HEK293 (cell line): ENCODE results near the gene MRGPRX3.
"Not testable (repeated sequence)": the region's sequence is repeated elsewhere in the genome, so short reads cannot be mapped to it uniquely, and the experiment has no call there.

Source experiments
- CTCF ChIA-PET: fragments of 350-600 bp; formaldehyde crosslinking; extraction: SDS; loops from one replicate; lab custom pipeline; 2021; ENCODE audit warnings: antibody characterized with exemption; lab: Yijun Ruan, JAX
- POLR2A ChIA-PET: fragments of 300-600 bp; formaldehyde crosslinking; extraction: SDS; loops from one replicate; lab custom pipeline; 2020; ENCODE audit warnings: antibody characterized with exemption, inconsistent platforms; lab: Yijun Ruan, JAX
- H3K27ac ChIP-seq: fragments of 200-500 bp; sonication (Bioruptor generic); 2 replicates; pipeline ENCODE4 v1.5.1; 2014; ENCODE audit warnings: low read depth, low read length, control low read depth, inconsistent platforms; ENCODE audit errors: extremely low read depth
- H3K36me3 ChIP-seq, 2 experiments: fragments of 200-500 bp in 1 of 2; sonication (Bioruptor generic) in 1 of 2; 1 replicate in 1 of 2; 2 replicates in 1 of 2; pipeline ENCODE4 v1.5.1; 2014 to 2017; ENCODE audit warnings: inconsistent platforms in 2 of 2, low read length in 2 of 2; ENCODE audit not compliant: control insufficient read depth in 2 of 2, insufficient read depth in 1 of 2
- H3K4me1 ChIP-seq: fragments of 200-500 bp; sonication (Bioruptor generic); 2 replicates; pipeline ENCODE4 v1.5.1; 2014; ENCODE audit warnings: mild to moderate bottlenecking, low read length, inconsistent platforms; ENCODE audit not compliant: control insufficient read depth, insufficient read depth
- H3K4me3 ChIP-seq: 2 replicates; pipeline ENCODE4 v1.5.1; 2011; ENCODE audit warnings: low read depth, mild to moderate bottlenecking, control low read depth, low read length, moderate library complexity
- H3K9me3 ChIP-seq: fragments of 200-500 bp; sonication (Bioruptor generic); 2 replicates; pipeline ENCODE4 v1.5.1; 2014; ENCODE audit warnings: low read depth, low read length, inconsistent platforms; ENCODE audit not compliant: control insufficient read depth, insufficient read depth
- HOXC10 ChIP-seq: sonication (generic); formaldehyde crosslinking; IDR thresholded peaks from 2 replicates; pipeline ENCODE4 v1.8.1; 2023; ENCODE audit warnings: mild to moderate bottlenecking, missing genetic modification reagents
- MYNN ChIP-seq: fragments of 450-650 bp; formaldehyde crosslinking; IDR thresholded peaks from 2 replicates; pipeline ENCODE4 v1.5.1; 2016; ENCODE audit warnings: missing biosample characterization, missing genetic modification characterization, borderline replicate concordance
- ZBTB20 ChIP-seq: fragments of 450-650 bp; formaldehyde crosslinking; IDR thresholded peaks from 2 replicates; pipeline ENCODE4 v1.5.1; 2016; ENCODE audit warnings: missing biosample characterization, missing genetic modification characterization
- ZFP37 ChIP-seq: fragments of 450-650 bp; formaldehyde crosslinking; IDR thresholded peaks from 2 replicates; pipeline ENCODE4 v1.5.1; 2016; ENCODE audit warnings: missing biosample characterization, missing genetic modification characterization
- ZFP41 ChIP-seq: fragments of 450-650 bp; formaldehyde crosslinking; IDR thresholded peaks from 2 replicates; pipeline ENCODE4 v1.5.1; 2016; ENCODE audit warnings: missing biosample characterization, missing genetic modification characterization, borderline replicate concordance
- ZNF211 ChIP-seq: fragments of 450-650 bp; formaldehyde crosslinking; IDR thresholded peaks from 2 replicates; pipeline ENCODE4 v1.5.1; 2016; ENCODE audit warnings: low read depth, missing biosample characterization, missing genetic modification characterization
- ZNF391 ChIP-seq: fragments of 450-650 bp; formaldehyde crosslinking; IDR thresholded peaks from 2 replicates; pipeline ENCODE4 v1.5.1; 2016; ENCODE audit warnings: low read depth, missing biosample characterization, missing genetic modification characterization, borderline replicate concordance
- ZNF48 ChIP-seq: fragments of 450-650 bp; formaldehyde crosslinking; IDR thresholded peaks from 2 replicates; pipeline ENCODE4 v1.5.1; 2016; ENCODE audit warnings: missing biosample characterization, missing genetic modification characterization
- ZNF501 ChIP-seq: fragments of 450-650 bp; formaldehyde crosslinking; IDR thresholded peaks from 2 replicates; pipeline ENCODE4 v1.5.1; 2016; ENCODE audit warnings: missing biosample characterization, missing genetic modification characterization
- ZNF544 ChIP-seq: fragments of 450-650 bp; formaldehyde crosslinking; IDR thresholded peaks from 2 replicates; pipeline ENCODE4 v1.5.0; 2017; ENCODE audit warnings: missing biosample characterization, missing genetic modification characterization
- ZNF549 ChIP-seq: fragments of 450-650 bp; IDR thresholded peaks from 2 replicates; pipeline ENCODE4 v1.5.1; 2018; ENCODE audit warnings: missing biosample characterization, missing genetic modification characterization, mild to moderate bottlenecking, inconsistent platforms, moderate library complexity
- ZNF558 ChIP-seq: fragments of 450-650 bp; formaldehyde crosslinking; IDR thresholded peaks from 2 replicates; pipeline ENCODE4 v1.5.1; 2016; ENCODE audit warnings: missing biosample characterization, missing genetic modification characterization
- ZSCAN16 ChIP-seq: fragments of 450-650 bp; formaldehyde crosslinking; IDR thresholded peaks from 2 replicates; pipeline ENCODE4 v1.5.1; 2016; ENCODE audit warnings: missing biosample characterization, missing genetic modification characterization
- ZXDB ChIP-seq: fragments of 450-650 bp; formaldehyde crosslinking; IDR thresholded peaks from 2 replicates; pipeline ENCODE4 v1.5.1; 2016; ENCODE audit warnings: missing biosample characterization, missing genetic modification characterization
- TF ChIP-seq, protein P1 (sequence below): fragments of 450-650 bp; formaldehyde crosslinking; IDR thresholded peaks from 2 replicates; pipeline ENCODE4 v1.5.1; 2017; ENCODE audit warnings: missing biosample characterization, missing genetic modification characterization
- TF ChIP-seq, protein P2 (sequence below): fragments of 450-650 bp; formaldehyde crosslinking; IDR thresholded peaks from 2 replicates; pipeline ENCODE4 v1.5.1; 2016; ENCODE audit warnings: missing biosample characterization, missing genetic modification characterization
- TF ChIP-seq, protein P3 (sequence below): fragments of 450-650 bp; formaldehyde crosslinking; IDR thresholded peaks from 2 replicates; pipeline ENCODE4 v1.5.1; 2017; ENCODE audit warnings: missing biosample characterization, mild to moderate bottlenecking, missing genetic modification characterization, moderate library complexity
- TF ChIP-seq, protein P4 (sequence below): fragments of 450-650 bp; formaldehyde crosslinking; IDR thresholded peaks from 2 replicates; pipeline ENCODE4 v1.5.1; 2016; ENCODE audit warnings: missing biosample characterization, missing genetic modification characterization

Gene MRGPRX3

DNA sequence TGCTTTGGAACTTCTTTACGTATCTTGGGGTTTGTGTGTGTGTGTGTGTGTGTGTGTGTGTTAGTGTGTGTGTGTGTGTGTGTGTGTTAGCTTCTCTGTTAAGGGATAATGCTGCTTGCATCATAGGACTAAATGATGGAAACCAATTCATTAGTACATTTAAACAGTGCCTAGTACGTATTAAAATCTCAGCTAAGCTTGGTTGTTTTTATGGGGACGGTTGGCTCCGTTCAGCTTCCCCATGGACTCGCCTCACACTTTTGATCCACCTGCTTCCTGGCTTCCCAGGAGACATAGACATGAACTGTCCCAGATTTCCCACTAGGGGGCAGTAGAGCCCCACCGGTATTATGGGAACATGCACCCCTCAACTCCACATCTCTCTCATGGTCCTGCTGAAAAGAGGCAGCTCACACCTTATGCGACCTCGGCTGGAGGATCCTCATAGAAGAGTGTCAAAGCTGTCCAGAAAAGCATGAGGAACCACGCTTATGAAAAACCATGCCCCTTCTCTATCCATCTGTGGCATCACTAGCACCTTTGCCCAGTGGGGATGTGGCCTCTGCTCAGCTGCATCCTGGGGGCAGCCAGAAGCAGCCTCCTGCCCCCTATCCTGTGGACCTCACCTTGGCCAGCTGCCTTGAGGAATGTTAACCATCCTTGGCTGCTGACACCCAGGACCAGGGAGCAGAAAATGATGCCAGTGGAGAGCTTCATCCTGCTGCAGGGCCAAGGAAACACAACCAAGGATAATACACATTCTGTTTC is 16.8 kb upstream of the MRGPRX3 start (continued):
- TF ChIP-seq, protein P1, sequence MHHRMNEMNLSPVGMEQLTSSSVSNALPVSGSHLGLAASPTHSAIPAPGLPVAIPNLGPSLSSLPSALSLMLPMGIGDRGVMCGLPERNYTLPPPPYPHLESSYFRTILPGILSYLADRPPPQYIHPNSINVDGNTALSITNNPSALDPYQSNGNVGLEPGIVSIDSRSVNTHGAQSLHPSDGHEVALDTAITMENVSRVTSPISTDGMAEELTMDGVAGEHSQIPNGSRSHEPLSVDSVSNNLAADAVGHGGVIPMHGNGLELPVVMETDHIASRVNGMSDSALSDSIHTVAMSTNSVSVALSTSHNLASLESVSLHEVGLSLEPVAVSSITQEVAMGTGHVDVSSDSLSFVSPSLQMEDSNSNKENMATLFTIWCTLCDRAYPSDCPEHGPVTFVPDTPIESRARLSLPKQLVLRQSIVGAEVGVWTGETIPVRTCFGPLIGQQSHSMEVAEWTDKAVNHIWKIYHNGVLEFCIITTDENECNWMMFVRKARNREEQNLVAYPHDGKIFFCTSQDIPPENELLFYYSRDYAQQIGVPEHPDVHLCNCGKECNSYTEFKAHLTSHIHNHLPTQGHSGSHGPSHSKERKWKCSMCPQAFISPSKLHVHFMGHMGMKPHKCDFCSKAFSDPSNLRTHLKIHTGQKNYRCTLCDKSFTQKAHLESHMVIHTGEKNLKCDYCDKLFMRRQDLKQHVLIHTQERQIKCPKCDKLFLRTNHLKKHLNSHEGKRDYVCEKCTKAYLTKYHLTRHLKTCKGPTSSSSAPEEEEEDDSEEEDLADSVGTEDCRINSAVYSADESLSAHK (tag by site-specific recombination), result no peak
- TF ChIP-seq, protein P2, sequence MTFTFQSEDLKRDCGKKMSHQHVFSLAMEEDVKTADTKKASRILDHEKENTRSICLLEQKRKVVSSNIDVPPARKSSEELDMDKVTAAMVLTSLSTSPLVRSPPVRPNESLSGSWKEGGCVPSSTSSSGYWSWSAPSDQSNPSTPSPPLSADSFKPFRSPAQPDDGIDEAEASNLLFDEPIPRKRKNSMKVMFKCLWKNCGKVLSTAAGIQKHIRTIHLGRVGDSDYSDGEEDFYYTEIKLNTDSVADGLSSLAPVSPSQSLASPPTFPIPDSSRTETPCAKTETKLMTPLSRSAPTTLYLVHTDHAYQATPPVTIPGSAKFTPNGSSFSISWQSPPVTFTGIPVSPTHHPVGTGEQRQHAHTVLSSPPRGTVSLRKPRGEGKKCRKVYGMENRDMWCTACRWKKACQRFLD (tag by site-specific recombination), result no peak
- TF ChIP-seq ZBTB20 (no peak), ZNF558 (tag by site-specific recombination) (no peak), ZXDB (tag by site-specific recombination) (0 out of 2 replicates have a peak, but pooled peaks have one; percentile 26), ZNF544 (no peak), HOXC10 (CRISPR knock-in tag) (no peak), MYNN (tag by site-specific recombination) (no peak), ZSCAN16 (no peak), ZNF549 (tag by site-specific recombination) (no peak), ZNF211 (tag by site-specific recombination) (no peak), ZNF391 (no peak), ZFP41 (tag by site-specific recombination) (no peak), ZFP37 (tag by site-specific recombination) (peak; percentile 63; the same call in 1 of the 2 replicates), ZNF48 (tag by site-specific recombination) (no peak), ZNF501 (peak; percentile 39; the same call in 1 of the 2 replicates)
- TF ChIP-seq, protein P3, sequence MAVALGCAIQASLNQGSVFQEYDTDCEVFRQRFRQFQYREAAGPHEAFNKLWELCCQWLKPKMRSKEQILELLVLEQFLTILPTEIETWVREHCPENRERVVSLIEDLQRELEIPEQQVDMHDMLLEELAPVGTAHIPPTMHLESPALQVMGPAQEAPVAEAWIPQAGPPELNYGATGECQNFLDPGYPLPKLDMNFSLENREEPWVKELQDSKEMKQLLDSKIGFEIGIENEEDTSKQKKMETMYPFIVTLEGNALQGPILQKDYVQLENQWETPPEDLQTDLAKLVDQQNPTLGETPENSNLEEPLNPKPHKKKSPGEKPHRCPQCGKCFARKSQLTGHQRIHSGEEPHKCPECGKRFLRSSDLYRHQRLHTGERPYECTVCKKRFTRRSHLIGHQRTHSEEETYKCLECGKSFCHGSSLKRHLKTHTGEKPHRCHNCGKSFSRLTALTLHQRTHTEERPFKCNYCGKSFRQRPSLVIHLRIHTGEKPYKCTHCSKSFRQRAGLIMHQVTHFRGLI, result no peak
- TF ChIP-seq, protein P4, sequence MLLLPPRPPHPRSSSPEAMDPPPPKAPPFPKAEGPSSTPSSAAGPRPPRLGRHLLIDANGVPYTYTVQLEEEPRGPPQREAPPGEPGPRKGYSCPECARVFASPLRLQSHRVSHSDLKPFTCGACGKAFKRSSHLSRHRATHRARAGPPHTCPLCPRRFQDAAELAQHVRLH (tag by site-specific recombination), result no peak

DNA sequence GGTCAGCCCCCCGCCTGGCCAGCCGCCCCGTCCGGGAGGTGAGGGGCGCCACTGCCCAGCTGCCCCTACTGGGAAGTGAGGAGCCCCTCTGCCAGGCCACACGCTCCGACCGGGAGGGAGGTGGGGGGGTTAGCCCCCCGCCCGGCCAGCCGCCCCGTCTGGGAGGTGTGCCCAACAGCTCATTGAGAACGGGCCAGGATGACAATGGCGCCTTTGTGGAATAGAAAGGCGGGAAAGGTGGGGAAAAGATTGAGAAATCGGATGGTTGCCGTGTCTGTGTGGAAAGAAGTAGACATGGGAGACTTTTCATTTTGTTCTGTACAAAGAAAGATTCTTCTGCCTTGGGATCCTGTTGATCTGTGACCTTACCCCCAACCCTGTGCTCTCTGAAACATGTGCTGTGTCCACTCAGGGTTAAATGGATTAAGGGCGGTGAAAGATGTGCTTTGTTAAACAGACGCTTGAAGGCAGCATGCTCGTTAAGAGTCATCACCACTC is 11.0 kb upstream of the MRGPRX3 start:
- POLR2A ChIA-PET, H3K4me1 ChIP-seq, H3K9me3 ChIP-seq, CTCF ChIA-PET, H3K36me3 ChIP-seq, H3K27ac ChIP-seq, H3K4me3 ChIP-seq: not testable (repeated sequence)

DNA sequence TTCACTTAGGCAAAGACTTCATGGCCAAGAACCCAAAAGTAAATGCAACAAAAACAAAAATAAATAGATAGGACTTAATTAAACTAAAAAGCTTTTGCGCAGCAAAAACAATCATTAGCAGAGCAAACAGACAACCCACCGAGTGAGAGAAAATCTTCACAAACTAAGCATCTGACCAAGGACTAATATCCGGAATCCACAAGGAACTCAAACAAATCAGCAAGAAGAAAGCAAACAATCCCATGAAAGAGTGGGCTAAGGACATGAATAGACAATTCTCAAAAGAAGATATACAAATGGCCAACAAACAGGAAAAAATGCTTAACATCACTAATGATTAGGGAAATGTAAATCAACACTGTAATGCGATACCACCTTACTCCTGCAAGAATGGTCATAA is 1.3 kb upstream of the MRGPRX3 start:
- CTCF ChIA-PET, POLR2A ChIA-PET, H3K27ac ChIP-seq, H3K36me3 ChIP-seq, H3K4me1 ChIP-seq, H3K9me3 ChIP-seq, H3K4me3 ChIP-seq: not testable (repeated sequence)
